ENCODE measurements around the gene CHGA.

The CHGA gene

DNA sequence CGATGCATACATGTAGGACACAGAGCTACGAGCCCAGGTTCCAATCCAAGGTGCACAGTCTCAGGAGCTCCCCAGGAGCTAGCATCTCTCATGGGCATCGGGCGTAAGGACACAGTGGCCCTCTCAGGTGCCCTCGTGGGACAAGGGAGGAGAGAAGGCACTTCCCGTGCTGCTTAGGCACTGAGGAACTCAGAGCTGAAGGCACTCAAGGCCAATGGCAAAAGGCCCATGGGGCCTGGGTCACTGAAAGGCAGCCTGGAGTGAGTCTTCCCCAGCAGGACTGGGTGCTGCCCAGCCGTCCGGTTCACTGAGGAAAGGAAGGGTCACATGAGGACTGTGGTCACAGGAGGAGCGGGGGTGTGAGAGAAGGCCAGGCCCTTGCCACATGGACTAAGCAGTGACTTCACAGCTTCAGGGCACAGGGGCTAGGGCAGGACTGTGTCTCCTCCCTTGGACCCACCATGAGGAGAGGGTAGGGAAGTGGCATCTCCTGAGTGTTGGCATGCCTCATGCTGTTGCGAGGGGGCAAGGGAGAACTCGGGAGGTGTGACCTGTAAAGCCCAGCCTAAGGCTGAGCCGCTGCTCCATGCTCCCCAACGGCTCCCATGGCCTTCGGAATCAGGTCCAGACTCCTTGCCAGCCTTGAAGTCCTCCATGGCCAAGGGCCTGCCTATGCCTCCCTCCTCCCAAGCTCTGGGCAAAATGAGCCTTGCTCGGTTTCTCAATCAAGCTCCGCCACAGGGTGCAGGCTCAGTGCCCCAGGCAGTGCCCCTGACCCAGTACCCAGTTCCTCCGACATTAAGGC is 51.8 kb downstream of the CHGA start:
- H3K4me3 ChIP-seq (ENCODE audit: low read depth, low read length), result no peak overlapping the region
- TF ChIP-seq, protein P1, sequence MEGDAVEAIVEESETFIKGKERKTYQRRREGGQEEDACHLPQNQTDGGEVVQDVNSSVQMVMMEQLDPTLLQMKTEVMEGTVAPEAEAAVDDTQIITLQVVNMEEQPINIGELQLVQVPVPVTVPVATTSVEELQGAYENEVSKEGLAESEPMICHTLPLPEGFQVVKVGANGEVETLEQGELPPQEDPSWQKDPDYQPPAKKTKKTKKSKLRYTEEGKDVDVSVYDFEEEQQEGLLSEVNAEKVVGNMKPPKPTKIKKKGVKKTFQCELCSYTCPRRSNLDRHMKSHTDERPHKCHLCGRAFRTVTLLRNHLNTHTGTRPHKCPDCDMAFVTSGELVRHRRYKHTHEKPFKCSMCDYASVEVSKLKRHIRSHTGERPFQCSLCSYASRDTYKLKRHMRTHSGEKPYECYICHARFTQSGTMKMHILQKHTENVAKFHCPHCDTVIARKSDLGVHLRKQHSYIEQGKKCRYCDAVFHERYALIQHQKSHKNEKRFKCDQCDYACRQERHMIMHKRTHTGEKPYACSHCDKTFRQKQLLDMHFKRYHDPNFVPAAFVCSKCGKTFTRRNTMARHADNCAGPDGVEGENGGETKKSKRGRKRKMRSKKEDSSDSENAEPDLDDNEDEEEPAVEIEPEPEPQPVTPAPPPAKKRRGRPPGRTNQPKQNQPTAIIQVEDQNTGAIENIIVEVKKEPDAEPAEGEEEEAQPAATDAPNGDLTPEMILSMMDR (conservative IDR thresholded peaks at IDR 0.05; ENCODE audit: low read depth, low read length), result no peak
- DNase-seq (ENCODE audit: low read depth), result no peak

DNA sequence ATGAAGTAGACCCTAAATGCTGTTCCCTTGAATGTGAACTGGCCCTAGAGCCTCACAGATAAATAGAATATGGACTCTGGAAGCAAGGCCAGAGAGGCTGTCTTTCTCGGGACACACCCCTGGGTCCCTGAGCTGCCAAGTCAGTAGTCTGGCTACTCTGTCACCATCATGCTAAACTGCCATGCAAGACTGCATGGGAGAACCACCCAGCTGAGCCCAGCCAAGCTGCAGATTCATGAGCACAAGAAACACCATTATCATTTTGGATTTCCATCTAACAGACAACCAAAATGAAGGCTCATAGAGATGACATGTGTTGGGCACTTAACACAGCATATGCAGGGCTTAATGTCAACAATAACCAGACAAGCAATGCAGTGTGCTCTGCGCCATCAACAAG is 53.3 kb downstream of the CHGA start:
- no peak for DNase-seq (ENCODE audit: low read depth)
- TF ChIP-seq, protein P1 (conservative IDR thresholded peaks at IDR 0.05; ENCODE audit: low read depth, low read length), result no peak
- H3K4me3 ChIP-seq (ENCODE audit: low read depth, low read length), result no peak overlapping the region

DNA sequence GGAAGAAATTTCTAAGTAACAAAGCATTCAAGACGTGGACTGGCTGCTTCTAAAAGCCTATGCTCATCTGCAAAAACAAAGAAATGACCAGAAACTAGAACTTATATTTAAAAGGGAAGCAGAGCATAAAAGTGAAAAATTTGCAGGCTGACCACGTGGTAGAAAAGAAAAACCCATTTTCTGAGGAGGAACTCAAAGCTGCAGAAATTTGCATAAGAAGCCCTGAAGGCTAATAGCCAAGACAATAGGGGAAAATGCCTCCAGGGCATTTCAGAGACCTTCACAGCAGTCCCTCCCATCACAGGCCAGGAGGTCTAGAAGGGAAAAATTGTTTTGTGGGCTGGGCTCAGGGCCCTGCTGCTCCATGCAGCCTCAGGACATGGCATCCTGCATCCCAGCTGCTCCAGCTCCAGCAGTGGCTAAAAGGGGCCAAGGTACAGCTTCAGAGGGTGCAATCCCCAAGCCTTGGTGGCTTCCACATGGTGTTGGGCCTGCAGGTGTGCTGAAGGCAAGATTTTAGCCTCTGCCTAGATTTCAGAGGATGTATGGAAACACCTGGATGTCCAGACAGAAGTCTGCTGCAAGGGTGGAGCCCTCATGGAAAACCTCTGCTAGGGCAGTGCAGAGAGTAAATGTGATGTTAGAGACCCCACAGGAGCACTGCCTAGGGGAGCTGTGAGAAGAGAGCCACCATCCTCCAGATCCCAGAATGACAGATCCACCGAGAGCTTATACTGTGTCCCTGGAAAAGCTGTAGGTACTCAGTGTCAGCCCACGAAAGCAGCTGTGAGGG is 55.5 kb downstream of the CHGA start:
- DNase-seq (ENCODE audit: low read depth), result no peak
- H3K4me3 ChIP-seq (ENCODE audit: low read depth, low read length), result no peak overlapping the region
- TF ChIP-seq, protein P1 (conservative IDR thresholded peaks at IDR 0.05; ENCODE audit: low read depth, low read length), result no peak

DNA sequence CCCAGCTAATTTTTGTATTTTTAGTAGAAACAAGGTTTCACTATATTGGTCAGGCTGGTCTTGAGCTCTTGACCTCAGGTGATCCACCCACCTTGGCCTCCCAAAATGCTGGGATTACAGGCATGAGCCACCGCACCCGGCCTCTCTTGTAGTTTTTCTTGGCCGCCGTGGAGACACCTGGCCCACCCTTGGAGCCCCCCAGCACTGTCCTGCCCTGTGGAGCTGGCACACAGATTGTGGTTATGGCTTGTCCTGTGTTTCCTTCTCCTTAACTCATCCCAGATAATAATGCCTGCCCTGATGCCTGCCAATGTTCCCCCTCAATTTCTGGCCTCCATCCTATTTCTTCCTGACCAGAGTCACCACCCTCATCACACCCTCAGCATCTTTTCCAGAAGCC is 57.9 kb downstream of the CHGA start:
- H3K4me3 ChIP-seq (ENCODE audit: low read depth, low read length), result no peak overlapping the region
- DNase-seq (ENCODE audit: low read depth), result no peak
- TF ChIP-seq, protein P1 (conservative IDR thresholded peaks at IDR 0.05; ENCODE audit: low read depth, low read length), result no peak

DNA sequence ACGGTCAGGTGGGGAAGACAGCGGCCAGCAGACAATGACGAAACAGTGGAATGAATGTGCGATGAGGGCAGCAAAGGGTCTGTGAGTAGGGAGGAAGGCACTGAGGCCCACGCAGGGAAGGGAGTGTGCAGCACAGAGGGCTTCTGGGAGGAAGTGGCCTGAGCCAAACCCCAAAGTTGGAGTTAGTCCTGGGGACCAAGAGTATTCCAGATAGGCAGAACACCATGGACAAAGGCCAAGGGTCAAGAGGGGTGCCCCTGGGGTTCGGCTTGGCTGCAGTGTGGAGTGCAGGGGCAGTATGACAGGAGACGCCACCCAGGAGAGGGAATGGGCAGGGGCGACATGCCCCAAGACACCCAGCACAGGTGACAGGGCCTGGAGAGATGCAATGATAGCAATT is 58.8 kb downstream of the CHGA start:
- TF ChIP-seq, protein P1 (conservative IDR thresholded peaks at IDR 0.05; ENCODE audit: low read depth, low read length), result no peak
- H3K4me3 ChIP-seq (ENCODE audit: low read depth, low read length), result no peak overlapping the region

DNA sequence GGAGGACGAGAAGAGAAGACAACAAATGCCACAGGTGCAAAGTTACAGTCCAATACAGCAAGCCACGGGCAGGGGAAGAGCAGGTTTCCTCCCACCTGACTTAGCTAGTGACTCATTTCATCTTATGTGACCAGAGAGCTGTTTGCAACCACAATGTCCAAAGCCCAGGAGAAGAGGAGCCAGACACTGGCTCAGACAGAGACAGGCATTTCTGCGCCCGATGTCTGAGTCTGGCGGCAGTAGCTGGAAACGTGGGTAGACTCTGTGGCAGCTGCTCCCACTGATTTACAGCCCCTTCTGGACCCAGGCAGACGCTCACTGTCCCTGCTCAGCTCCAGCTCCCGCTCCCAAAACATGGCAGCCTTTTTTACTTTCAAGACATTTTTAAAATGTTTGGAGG is 60.0 kb downstream of the CHGA start:
- TF ChIP-seq, protein P1 (conservative IDR thresholded peaks at IDR 0.05; ENCODE audit: low read depth, low read length), result no peak
- H3K4me3 ChIP-seq (ENCODE audit: low read depth, low read length), result no peak overlapping the region
- DNase-seq (ENCODE audit: low read depth), result no peak

More for the DNA sequence above, 58.8 kb downstream of the CHGA start:
- DNase-seq (ENCODE audit: low read depth), result no peak
